ENCODE measurements around the gene REP15. TPM values are rescaled to one million over a fixed set of nuclear protein-coding genes. Genes with fewer than 3 reads are reported as not detected.

REP15 gene
- total RNA-seq, 4 donors from 2014 or later: 0.40 to 2.5 (median 1.3) TPM

DNA sequence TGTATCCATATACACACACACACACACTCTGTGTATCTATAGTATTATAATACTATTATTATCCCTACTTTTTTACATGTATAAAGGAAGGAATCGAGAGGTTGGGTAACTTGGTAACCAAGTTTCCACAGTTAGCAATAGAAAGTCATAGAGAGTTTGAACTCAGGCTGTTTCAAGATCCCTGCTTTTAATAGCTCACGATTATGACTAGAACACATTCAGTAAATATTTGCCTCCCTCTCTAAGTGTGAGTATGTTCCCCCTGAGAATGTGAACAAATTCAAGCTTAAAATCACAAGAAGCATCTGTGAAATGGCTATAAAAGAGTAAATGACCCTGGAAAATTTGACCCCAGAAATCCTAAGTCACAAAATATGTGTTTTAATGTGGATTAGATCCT lies 11.0 kb upstream of the REP15 start:
- TF ChIP-seq POLR2AphosphoS5 (IDR thresholded peaks at IDR 0.05): no peak
- WGBS, 2 donors (ENCODE audit: low coverage in 1 of 2): 78 to 100% methylated on average over 1 to 2 of the region's 2 CpGs
- no peak for ATAC-seq
- no peaks in the 10 kb centered on the region for H3K9me3 ChIP-seq
- H3K4me3 ChIP-seq: no peak overlapping the region
- no peak overlapping the region for H3K27ac ChIP-seq
- no peaks in the 10 kb centered on the region for H3K27me3 ChIP-seq
- no peaks in the 10 kb centered on the region for H3K4me1 ChIP-seq
- peaks cover 13 to 93% of the 10 kb centered on the region in 2 donors for H3K36me3 ChIP-seq

DNA sequence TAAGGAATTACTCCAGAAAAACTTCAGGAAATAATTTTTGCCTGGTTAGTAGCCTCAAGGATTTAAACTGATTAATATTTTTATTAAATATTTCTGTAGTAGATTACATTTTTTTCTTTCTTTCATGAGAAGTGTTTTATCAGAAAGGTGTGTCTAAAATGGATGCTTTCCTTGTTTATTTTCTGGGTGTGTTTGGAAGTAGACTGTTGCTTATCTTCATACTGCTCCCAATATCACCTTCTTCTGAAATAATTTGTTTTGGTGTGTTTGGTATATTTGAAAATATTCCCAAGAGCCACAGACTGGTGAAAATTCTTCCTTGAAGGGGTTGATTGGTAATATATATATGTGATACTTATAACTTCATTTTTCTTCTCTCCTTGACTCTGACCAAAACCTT lies 10.1 kb upstream of the REP15 start:
- TF ChIP-seq, protein P1, sequence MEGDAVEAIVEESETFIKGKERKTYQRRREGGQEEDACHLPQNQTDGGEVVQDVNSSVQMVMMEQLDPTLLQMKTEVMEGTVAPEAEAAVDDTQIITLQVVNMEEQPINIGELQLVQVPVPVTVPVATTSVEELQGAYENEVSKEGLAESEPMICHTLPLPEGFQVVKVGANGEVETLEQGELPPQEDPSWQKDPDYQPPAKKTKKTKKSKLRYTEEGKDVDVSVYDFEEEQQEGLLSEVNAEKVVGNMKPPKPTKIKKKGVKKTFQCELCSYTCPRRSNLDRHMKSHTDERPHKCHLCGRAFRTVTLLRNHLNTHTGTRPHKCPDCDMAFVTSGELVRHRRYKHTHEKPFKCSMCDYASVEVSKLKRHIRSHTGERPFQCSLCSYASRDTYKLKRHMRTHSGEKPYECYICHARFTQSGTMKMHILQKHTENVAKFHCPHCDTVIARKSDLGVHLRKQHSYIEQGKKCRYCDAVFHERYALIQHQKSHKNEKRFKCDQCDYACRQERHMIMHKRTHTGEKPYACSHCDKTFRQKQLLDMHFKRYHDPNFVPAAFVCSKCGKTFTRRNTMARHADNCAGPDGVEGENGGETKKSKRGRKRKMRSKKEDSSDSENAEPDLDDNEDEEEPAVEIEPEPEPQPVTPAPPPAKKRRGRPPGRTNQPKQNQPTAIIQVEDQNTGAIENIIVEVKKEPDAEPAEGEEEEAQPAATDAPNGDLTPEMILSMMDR (IDR thresholded peaks at IDR 0.05): no peak
- no peak for TF ChIP-seq EP300 (IDR thresholded peaks at IDR 0.05)
- TF ChIP-seq POLR2AphosphoS5 (IDR thresholded peaks at IDR 0.05): no peak
- no peak for TF ChIP-seq POLR2A (IDR thresholded peaks at IDR 0.05)
- no peaks in the 10 kb centered on the region for H3K4me1 ChIP-seq
- no peak overlapping the region for H3K27ac ChIP-seq
- peaks cover 13 to 93% of the 10 kb centered on the region in 2 donors for H3K36me3 ChIP-seq
- no peaks in the 10 kb centered on the region for H3K9me3 ChIP-seq
- H3K27me3 ChIP-seq: no peaks in the 10 kb centered on the region
- no peak overlapping the region for H3K4me3 ChIP-seq
- no peak for ATAC-seq

DNA sequence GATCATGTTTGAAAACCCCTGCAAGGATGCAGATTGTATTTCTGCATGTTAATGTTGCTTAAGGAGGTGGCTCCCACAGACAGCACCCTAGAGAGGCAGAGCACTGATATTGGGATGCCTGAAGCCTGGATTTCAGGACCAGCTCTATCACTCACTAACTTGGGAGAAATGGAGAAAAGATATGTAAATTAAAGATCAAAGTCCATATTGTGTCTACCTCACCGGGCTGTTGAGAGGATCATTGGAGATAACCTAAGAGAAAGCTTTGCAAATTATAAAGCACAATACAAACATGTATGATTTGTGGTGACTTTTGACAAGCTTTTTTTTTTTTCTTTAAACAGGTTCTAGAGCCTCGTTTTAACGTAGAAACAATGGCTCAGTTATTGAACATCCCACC lies 7.6 kb upstream of the REP15 start:
- peaks cover 9 to 93% of the 10 kb centered on the region in 2 donors for H3K36me3 ChIP-seq

GRCh38 chr12:27689558-27690180 lies 6.6 kb upstream of the REP15 start:
- Histone ChIP-seq H3K4me3 (no peak overlapping the region), H3K27ac (no peak overlapping the region), H3K9me3 (no peaks in the 10 kb centered on the region), H3K36me3 (peaks cover 9 to 93% of the 10 kb centered on the region in 2 donors), H3K4me1 (no peaks in the 10 kb centered on the region), H3K27me3 (no peaks in the 10 kb centered on the region)
- ATAC-seq: no peak
- 92 to 100% methylated on average over 4 to 13 of the region's 13 CpGs for WGBS, 2 donors (ENCODE audit: low coverage in 1 of 2)
- no peak for TF ChIP-seq EP300 (IDR thresholded peaks at IDR 0.05)
- no peak for TF ChIP-seq POLR2AphosphoS5 (IDR thresholded peaks at IDR 0.05)
- TF ChIP-seq, protein P1 (IDR thresholded peaks at IDR 0.05): no peak
- TF ChIP-seq POLR2A (IDR thresholded peaks at IDR 0.05): no peak

More for the DNA sequence above, 7.6 kb upstream of the REP15 start:
- 93 to 100% methylated on average over 3 of the region's 3 CpGs for WGBS, 2 donors (ENCODE audit: low coverage in 1 of 2)
- H3K9me3 ChIP-seq: no peaks in the 10 kb centered on the region
- no peak for ATAC-seq
- no peak overlapping the region for H3K4me3 ChIP-seq
- no peaks in the 10 kb centered on the region for H3K27me3 ChIP-seq
- H3K27ac ChIP-seq: no peak overlapping the region
- H3K4me1 ChIP-seq: no peaks in the 10 kb centered on the region
- no peak for TF ChIP-seq EP300 (IDR thresholded peaks at IDR 0.05)

DNA sequence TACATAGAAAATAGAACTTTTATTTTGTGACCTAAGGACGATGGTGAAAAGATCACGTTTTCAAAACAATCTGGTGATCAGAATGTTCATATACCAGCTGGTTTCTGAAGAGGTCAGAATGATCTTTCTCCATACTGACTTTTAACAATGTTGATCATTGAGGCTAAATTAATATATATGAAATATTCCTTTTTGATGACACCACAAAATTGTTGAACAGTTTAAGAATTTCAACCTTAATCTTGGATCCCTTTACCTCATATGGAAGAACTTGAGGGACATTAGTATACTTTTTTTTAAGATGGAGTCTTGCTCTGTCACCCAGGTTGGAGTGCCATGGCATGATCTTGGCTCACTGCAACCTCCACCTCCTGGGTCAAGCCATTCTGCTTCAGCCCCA lies 2.8 kb upstream of the REP15 start:
- 81 to 93% methylated on average over 2 of the region's 2 CpGs for WGBS, 2 donors (ENCODE audit: low coverage in 1 of 2)
- no peak for ATAC-seq
- no peaks in the 10 kb centered on the region for H3K9me3 ChIP-seq
- H3K4me3 ChIP-seq: no peak overlapping the region
- peaks cover 9 to 87% of the 10 kb centered on the region in 2 donors for H3K36me3 ChIP-seq
- H3K27me3 ChIP-seq: no peaks in the 10 kb centered on the region
- no peaks in the 10 kb centered on the region for H3K4me1 ChIP-seq
- TF ChIP-seq POLR2AphosphoS5 (IDR thresholded peaks at IDR 0.05) (no peak), EP300 (IDR thresholded peaks at IDR 0.05) (no peak), POLR2A (IDR thresholded peaks at IDR 0.05) (no peak)
- TF ChIP-seq, protein P1 (IDR thresholded peaks at IDR 0.05): no peak
- H3K27ac ChIP-seq: no peak overlapping the region

GRCh38 chr12:27695556-27696292 lies 523 bp upstream of the REP15 start:
- H3K4me3 ChIP-seq: no peak overlapping the region
- no peak for ATAC-seq
- no peaks in the 10 kb centered on the region for H3K27me3 ChIP-seq
- no peak for TF ChIP-seq POLR2A (IDR thresholded peaks at IDR 0.05)
- TF ChIP-seq POLR2AphosphoS5 (IDR thresholded peaks at IDR 0.05): no peak
- TF ChIP-seq, protein P1 (IDR thresholded peaks at IDR 0.05): no peak
- TF ChIP-seq EP300 (IDR thresholded peaks at IDR 0.05): no peak
- no peaks in the 10 kb centered on the region for H3K9me3 ChIP-seq
- no peak overlapping the region for H3K27ac ChIP-seq
- WGBS, 2 donors (ENCODE audit: low coverage in 1 of 2): 81 to 94% methylated on average over 5 of the region's 6 CpGs
- H3K36me3 ChIP-seq: peaks cover 0 to 63% of the 10 kb centered on the region in 2 donors
- H3K4me1 ChIP-seq: no peaks in the 10 kb centered on the region

Measured in gastroesophageal sphincter (tissue), 4 donors.